Measurements from ENCODE around the gene HECTD4.

DNA sequence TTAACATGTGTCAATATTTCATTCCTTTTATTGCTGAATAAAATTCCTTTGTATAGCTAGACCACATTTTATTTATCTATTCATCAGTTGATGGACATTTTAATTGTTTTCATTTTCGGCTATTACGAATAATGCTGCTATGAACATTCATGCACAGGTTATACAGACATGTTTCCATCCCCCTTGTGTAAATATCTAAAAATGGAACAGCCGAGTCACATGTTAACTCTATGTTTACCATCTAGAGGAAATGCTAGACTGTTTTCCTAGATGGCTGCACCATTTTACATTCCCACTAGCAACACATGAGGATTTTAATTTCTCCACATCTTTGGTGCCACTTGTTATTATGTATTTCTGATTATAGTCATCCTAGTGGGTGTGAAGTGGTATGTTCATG lies 49.2 kb downstream of the HECTD4 start:
- TF ChIP-seq, protein P1, sequence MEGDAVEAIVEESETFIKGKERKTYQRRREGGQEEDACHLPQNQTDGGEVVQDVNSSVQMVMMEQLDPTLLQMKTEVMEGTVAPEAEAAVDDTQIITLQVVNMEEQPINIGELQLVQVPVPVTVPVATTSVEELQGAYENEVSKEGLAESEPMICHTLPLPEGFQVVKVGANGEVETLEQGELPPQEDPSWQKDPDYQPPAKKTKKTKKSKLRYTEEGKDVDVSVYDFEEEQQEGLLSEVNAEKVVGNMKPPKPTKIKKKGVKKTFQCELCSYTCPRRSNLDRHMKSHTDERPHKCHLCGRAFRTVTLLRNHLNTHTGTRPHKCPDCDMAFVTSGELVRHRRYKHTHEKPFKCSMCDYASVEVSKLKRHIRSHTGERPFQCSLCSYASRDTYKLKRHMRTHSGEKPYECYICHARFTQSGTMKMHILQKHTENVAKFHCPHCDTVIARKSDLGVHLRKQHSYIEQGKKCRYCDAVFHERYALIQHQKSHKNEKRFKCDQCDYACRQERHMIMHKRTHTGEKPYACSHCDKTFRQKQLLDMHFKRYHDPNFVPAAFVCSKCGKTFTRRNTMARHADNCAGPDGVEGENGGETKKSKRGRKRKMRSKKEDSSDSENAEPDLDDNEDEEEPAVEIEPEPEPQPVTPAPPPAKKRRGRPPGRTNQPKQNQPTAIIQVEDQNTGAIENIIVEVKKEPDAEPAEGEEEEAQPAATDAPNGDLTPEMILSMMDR (IDR thresholded peaks at IDR 0.05 in 2 of 3, conservative IDR thresholded peaks at IDR 0.05 in 1 of 3; ENCODE audit: borderline replicate concordance in 1 of 3, insufficient read depth in 1 of 3, low read depth in 2 of 3, low read length in 2 of 3): no peak
- TF ChIP-seq JUND (IDR thresholded peaks at IDR 0.05) (no peak), POLR2A (IDR thresholded peaks at IDR 0.05; ENCODE audit: borderline replicate concordance, extremely low read depth, insufficient read depth, insufficient read length) (no peak), EZH2 (IDR thresholded peaks at IDR 0.05) (no peak), EGR1 (IDR thresholded peaks at IDR 0.05; ENCODE audit: low read depth) (no peak)
